Measurements from ENCODE around the gene TTLL12.

Gene TTLL12

DNA sequence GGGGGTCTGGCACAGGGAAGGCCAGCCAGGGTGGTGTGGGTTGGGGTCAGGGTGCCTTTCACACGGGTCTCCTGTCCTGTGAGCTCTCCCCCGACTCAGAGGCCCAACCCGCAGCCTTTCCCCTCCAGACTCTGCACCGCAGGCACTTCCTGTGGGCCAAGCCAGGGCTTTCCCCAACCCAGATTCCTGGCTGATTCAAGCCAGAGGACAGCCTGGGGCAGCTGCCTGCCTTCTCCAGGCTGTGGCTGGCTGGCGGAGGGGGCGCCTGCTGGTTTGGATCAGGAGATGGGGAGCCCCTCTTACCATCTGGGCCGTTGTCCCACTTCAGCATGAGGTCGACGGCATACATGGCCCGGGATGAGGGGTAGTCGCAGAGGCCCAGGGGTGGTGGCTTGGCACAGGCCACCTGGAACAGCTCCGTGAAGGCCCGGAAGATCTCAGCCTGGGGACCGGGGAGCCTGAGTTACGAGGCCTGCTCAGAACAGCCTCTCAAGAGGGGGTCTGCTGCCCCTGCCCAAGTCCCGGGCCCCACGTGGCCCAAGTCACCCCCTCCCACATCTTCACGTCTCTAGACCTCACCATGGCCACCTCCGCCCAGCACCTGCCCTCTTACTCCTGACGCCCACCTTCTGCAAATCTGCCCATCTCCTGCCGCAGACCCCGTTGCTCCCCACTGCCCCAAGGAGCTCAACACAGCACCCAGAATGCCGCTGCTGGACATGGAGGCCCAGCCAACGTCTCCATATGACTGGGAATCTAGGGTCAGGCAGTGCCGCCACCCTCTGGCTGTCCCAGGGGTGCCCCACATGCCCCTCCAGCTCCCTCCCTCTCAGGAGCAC is 18.2 kb downstream of the TTLL12 start:
- Histone ChIP-seq H3K27me3 (ENCODE audit: insufficient read depth, low read length) (no peaks in the 10 kb centered on the region), H3K4me3 (ENCODE audit: low read length) (no peak overlapping the region), H3K4me1 (ENCODE audit: insufficient read depth, low read length) (no peaks in the 10 kb centered on the region), H3K36me3 (ENCODE audit: insufficient read depth, low read depth, low read length) (peaks cover 57% of the 10 kb centered on the region), H3K9me3 (ENCODE audit: insufficient read depth, low read depth, low read length) (no peaks in the 10 kb centered on the region), H3K9ac (ENCODE audit: low read depth, low read length) (no peak overlapping the region), H3K27ac (ENCODE audit: low read length) (no peak overlapping the region)

DNA sequence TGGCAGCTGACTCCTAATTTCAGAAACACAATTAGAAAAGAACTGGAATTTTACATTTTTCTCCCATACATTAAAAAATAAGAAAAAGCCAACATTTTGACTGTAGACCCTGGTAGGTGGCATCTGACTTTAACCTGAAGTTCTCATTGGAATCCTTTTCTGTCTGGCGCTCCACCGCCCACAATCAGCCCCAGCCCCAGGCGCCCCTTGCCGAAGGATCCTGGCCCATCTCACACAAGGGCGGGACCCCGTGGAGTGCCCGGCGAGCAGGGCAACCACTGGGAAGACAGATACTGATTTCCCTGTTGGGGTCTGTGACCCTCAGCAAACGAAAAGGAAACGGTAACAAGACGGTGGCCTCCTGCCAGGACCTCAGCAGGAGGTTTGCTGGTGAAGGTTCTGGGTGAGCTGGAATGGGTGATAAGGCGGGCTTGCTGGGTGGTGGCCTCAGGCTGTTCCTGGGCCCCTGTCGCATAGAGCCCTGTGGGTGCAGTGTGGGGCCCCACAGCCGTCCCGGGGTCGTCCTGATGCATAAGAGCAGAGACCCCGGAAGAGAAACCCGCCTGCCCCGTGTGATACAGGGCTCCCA is 19.8 kb downstream of the TTLL12 start:
- H3K4me1 ChIP-seq (ENCODE audit: insufficient read depth, low read length): no peaks in the 10 kb centered on the region
- H3K9me3 ChIP-seq (ENCODE audit: insufficient read depth, low read depth, low read length): no peaks in the 10 kb centered on the region
- no peak overlapping the region for H3K4me3 ChIP-seq (ENCODE audit: low read length)
- H3K36me3 ChIP-seq (ENCODE audit: insufficient read depth, low read depth, low read length): peaks cover 42% of the 10 kb centered on the region
- no peak overlapping the region for H3K27ac ChIP-seq (ENCODE audit: low read length)
- H3K9ac ChIP-seq (ENCODE audit: low read depth, low read length): no peak overlapping the region
- H3K27me3 ChIP-seq (ENCODE audit: insufficient read depth, low read length): no peaks in the 10 kb centered on the region

GRCh38 chr22:43166132-43166930 is 20.6 kb downstream of the TTLL12 start:
- Histone ChIP-seq H3K27ac (ENCODE audit: low read length) (no peak overlapping the region), H3K4me1 (ENCODE audit: insufficient read depth, low read length) (no peaks in the 10 kb centered on the region), H3K9me3 (ENCODE audit: insufficient read depth, low read depth, low read length) (no peaks in the 10 kb centered on the region), H3K9ac (ENCODE audit: low read depth, low read length) (no peak overlapping the region), H3K27me3 (ENCODE audit: insufficient read depth, low read length) (no peaks in the 10 kb centered on the region), H3K36me3 (ENCODE audit: insufficient read depth, low read depth, low read length) (peaks cover 35% of the 10 kb centered on the region), H3K4me3 (ENCODE audit: low read length) (no peak overlapping the region)

- H3K27ac ChIP-seq (ENCODE audit: low read length): no peak overlapping the region
- H3K9ac ChIP-seq (ENCODE audit: low read depth, low read length): no peak overlapping the region
- H3K9me3 ChIP-seq (ENCODE audit: insufficient read depth, low read depth, low read length): no peaks in the 10 kb centered on the region
- peaks cover 18% of the 10 kb centered on the region for H3K36me3 ChIP-seq (ENCODE audit: insufficient read depth, low read depth, low read length)
- no peaks in the 10 kb centered on the region for H3K4me1 ChIP-seq (ENCODE audit: insufficient read depth, low read length)
- no peaks in the 10 kb centered on the region for H3K27me3 ChIP-seq (ENCODE audit: insufficient read depth, low read length)
- H3K4me3 ChIP-seq (ENCODE audit: low read length): no peak overlapping the region
Observed at GRCh38 chr22:43164636-43165035, 22.3 kb downstream of the TTLL12 start.

- Histone ChIP-seq H3K27me3 (ENCODE audit: insufficient read depth, low read length) (no peaks in the 10 kb centered on the region), H3K27ac (ENCODE audit: low read length) (no peak overlapping the region), H3K4me3 (ENCODE audit: low read length) (no peak overlapping the region), H3K9ac (ENCODE audit: low read depth, low read length) (no peak overlapping the region), H3K9me3 (ENCODE audit: insufficient read depth, low read depth, low read length) (no peaks in the 10 kb centered on the region), H3K4me1 (ENCODE audit: insufficient read depth, low read length) (no peaks in the 10 kb centered on the region), H3K36me3 (ENCODE audit: insufficient read depth, low read depth, low read length) (peaks cover 13% of the 10 kb centered on the region)
Observed at GRCh38 chr22:43163241-43163795, 23.6 kb downstream of the TTLL12 start.

- Histone ChIP-seq H3K4me3 (ENCODE audit: low read length) (no peak overlapping the region), H3K27ac (ENCODE audit: low read length) (no peak overlapping the region), H3K27me3 (ENCODE audit: insufficient read depth, low read length) (no peaks in the 10 kb centered on the region), H3K9ac (ENCODE audit: low read depth, low read length) (no peak overlapping the region), H3K36me3 (ENCODE audit: insufficient read depth, low read depth, low read length) (peaks cover 6% of the 10 kb centered on the region; the same call in 1 of the 2 replicates), H3K4me1 (ENCODE audit: insufficient read depth, low read length) (no peaks in the 10 kb centered on the region), H3K9me3 (ENCODE audit: insufficient read depth, low read depth, low read length) (no peaks in the 10 kb centered on the region)
Observed at GRCh38 chr22:43162412-43163150, 24.4 kb downstream of the TTLL12 start.

DNA sequence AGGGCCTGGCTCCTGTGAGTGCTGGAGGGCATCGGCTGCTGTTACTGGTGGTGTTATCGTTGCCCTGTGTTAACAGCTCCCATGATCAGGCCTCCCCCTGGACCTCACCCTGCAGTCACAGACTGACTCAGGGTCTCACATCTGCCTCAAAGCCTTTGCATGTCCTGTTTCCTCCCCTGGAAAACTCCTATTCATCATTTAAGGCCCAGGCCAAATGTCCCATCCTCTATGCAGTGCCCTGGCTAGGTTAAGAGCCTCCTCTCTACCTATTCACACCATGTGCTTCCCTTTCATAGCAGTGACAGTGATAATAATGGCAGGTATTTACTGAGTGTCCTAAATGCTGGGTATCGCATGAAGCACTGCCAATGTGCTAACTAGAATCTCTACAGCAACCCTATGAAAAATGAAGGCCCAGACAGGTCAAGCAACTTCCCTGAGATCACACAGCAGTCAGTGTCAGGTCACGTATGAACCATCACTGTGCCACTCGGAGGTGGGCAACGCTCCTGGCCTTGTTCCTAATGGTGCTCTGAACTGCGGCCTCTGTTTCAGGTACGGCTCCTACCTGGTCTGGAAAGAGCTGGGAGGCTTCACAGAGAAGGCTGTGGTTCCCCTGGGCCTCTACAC is 26.3 kb downstream of the TTLL12 start:
- H3K27me3 ChIP-seq (ENCODE audit: insufficient read depth, low read length): no peaks in the 10 kb centered on the region
- no peaks in the 10 kb centered on the region for H3K9me3 ChIP-seq (ENCODE audit: insufficient read depth, low read depth, low read length)
- no peak overlapping the region for H3K27ac ChIP-seq (ENCODE audit: low read length)
- no peaks in the 10 kb centered on the region for H3K36me3 ChIP-seq (ENCODE audit: insufficient read depth, low read depth, low read length)
- no peak overlapping the region for H3K9ac ChIP-seq (ENCODE audit: low read depth, low read length)
- H3K4me3 ChIP-seq (ENCODE audit: low read length): no peak overlapping the region
- H3K4me1 ChIP-seq (ENCODE audit: insufficient read depth, low read length): no peaks in the 10 kb centered on the region

DNA sequence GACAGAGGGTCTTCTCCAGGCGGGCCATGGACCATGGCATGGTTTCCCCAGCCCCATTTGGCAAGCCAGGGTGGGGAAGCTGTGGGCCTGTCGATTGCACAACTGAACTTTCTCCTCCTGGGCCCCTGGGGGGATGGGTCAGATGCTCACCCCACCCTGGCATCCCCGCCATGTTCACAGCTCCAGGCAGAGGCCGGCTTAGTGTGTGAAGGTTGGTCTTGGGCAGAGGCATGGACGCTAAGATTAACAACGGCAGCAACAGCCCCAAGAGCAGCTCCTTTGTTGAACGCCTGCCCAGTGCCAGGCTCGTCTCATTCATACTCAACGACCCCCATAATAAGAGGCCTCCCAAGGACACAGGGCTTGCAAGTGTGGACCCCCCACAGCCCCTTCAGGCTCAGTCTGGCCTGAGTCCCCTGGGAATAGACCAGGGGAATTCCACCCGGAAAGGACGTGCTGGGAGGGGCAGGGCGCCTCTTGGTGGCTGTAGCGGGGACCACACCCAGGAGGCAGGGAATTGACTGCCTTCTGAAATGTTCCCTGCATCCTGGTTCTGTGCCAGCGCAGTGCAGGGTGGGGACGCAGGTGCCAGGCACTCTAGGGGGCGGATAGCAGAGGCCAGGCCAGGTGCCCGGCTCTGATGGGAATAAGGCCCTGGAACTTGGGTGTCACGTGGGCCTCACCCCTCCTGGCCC is 27.3 kb downstream of the TTLL12 start:
- no peaks in the 10 kb centered on the region for H3K36me3 ChIP-seq (ENCODE audit: insufficient read depth, low read depth, low read length)
- no peaks in the 10 kb centered on the region for H3K4me1 ChIP-seq (ENCODE audit: insufficient read depth, low read length)
- H3K9me3 ChIP-seq (ENCODE audit: insufficient read depth, low read depth, low read length): no peaks in the 10 kb centered on the region
- H3K27ac ChIP-seq (ENCODE audit: low read length): no peak overlapping the region
- no peak overlapping the region for H3K9ac ChIP-seq (ENCODE audit: low read depth, low read length)
- H3K27me3 ChIP-seq (ENCODE audit: insufficient read depth, low read length): no peaks in the 10 kb centered on the region
- H3K4me3 ChIP-seq (ENCODE audit: low read length): no peak overlapping the region

- no peaks in the 10 kb centered on the region for H3K9me3 ChIP-seq (ENCODE audit: insufficient read depth, low read depth, low read length)
- H3K4me1 ChIP-seq (ENCODE audit: insufficient read depth, low read length): no peaks in the 10 kb centered on the region
- H3K36me3 ChIP-seq (ENCODE audit: insufficient read depth, low read depth, low read length): no peaks in the 10 kb centered on the region
- H3K9ac ChIP-seq (ENCODE audit: low read depth, low read length): no peak overlapping the region
- no peak overlapping the region for H3K4me3 ChIP-seq (ENCODE audit: low read length)
- no peaks in the 10 kb centered on the region for H3K27me3 ChIP-seq (ENCODE audit: insufficient read depth, low read length)
- H3K27ac ChIP-seq (ENCODE audit: low read length): no peak overlapping the region
Observed at GRCh38 chr22:43158778-43159483, 28.0 kb downstream of the TTLL12 start.

GRCh38 chr22:43157874-43158546 is 28.9 kb downstream of the TTLL12 start:
- Histone ChIP-seq H3K9ac (ENCODE audit: low read depth, low read length) (no peak overlapping the region), H3K27ac (ENCODE audit: low read length) (no peak overlapping the region), H3K27me3 (ENCODE audit: insufficient read depth, low read length) (peaks cover under 1% of the 10 kb centered on the region; the same call in 1 of the 2 replicates), H3K9me3 (ENCODE audit: insufficient read depth, low read depth, low read length) (no peaks in the 10 kb centered on the region), H3K4me3 (ENCODE audit: low read length) (no peak overlapping the region), H3K4me1 (ENCODE audit: insufficient read depth, low read length) (no peaks in the 10 kb centered on the region), H3K36me3 (ENCODE audit: insufficient read depth, low read depth, low read length) (no peaks in the 10 kb centered on the region)

All from iPS-20b (cell line).